ENCODE results near the gene IGSF21. TPM values are rescaled to one million over a fixed set of nuclear protein-coding genes. Genes with fewer than 3 reads are reported as not detected.

IGSF21 gene
- total and polyA plus RNA-seq, 10 of the 15 experiments (the other 5 are each of a cell fraction or from before 2014, with no cell fraction given), result 0.03 to 0.49 TPM; not detected in 8

DNA sequence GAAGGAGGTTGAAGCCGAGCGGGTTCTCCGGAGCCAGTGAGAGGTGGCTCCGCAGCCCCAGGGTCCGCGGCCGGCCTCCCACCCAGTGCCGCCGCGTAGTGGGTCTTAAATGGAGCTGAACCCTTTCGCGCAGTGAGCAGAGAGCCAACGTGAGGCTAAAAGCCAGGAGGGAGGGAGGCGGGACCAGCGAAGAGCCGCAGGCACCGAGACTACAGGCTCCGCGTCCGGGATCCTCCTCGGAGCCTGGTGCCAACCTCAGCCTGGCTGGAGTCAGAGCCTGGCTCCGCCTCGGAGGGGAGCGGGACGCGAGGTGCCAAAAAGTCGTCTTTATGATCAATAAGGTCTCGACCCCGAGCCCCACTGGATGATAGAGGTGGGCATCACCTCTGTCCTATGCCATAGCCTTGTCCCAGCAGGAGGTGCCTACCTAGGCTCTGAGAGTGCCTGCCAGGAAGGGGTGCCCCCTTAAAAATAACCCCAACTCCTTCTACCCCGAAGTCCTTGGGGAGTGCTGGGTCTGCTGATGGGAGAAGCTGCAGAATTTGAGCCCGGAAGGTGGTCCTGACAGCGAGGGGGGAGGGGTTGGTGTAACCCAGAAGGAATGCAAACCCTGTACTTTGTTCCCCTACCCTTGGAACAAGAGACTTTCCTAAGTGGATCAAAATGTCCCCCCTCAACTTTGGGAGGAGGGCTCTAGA, 1.6 kb downstream of the IGSF21 start:
- Histone ChIP-seq H3K27me3 (replicated peaks in 1 of 2; ENCODE audit: control insufficient read depth in 2 of 2, insufficient read depth in 2 of 2, low read length in 1 of 2) (peaks cover 5 to 7% of the 10 kb centered on the region in 2 experiments), H2AFZ (ENCODE audit: control insufficient read depth, low read depth, low read length) (no peak overlapping the region), H3K9me3 (replicated peaks; ENCODE audit: control insufficient read depth, insufficient read depth, low read length) (no peaks in the 10 kb centered on the region), H3K4me2 (ENCODE audit: control insufficient read depth, insufficient read depth) (no peak overlapping the region), H3K36me3 (ENCODE audit: control insufficient read depth in 2 of 2, insufficient read depth in 2 of 2, low read length in 1 of 2) (no peaks in the 10 kb centered on the region), H3K27ac (ENCODE audit: control insufficient read depth, insufficient read depth) (no peak overlapping the region), H3K4me1 (ENCODE audit: control insufficient read depth, insufficient read depth, low read length) (no peaks in the 10 kb centered on the region), H4K20me1 (ENCODE audit: control insufficient read depth, insufficient read depth) (no peaks in the 10 kb centered on the region), H3K4me3 (no peak overlapping the region), H3K79me2 (ENCODE audit: control insufficient read depth, insufficient read depth, low read length) (no peaks in the 10 kb centered on the region), H3K9ac (ENCODE audit: control insufficient read depth, insufficient read depth, low read length) (no peak overlapping the region)
- in situ Hi-C loops (cut with MboI) (no loop called here), intact Hi-C loops (cut with micrococcal nuclease; ENCODE audit: unreplicated experiment) (no loop called here)
- DNase-seq (ENCODE audit: low read depth, low spot score) (no peak), FAIRE-seq (no peak), ATAC-seq (no peak)
- ChIA-PET RAD21 (ENCODE audit: unreplicated experiment) (no interaction called here), SMC1A (ENCODE audit: uncharacterized antibody, unreplicated experiment) (no interaction called here), CTCF (no interaction called here), POLR2A (no interaction called here)
- 25% methylated on average over 28 of the region's 32 CpGs for WGBS (ENCODE audit: insufficient coverage, insufficient replicate concordance, low lambda C conversion rate, missing lambda C conversion rate)
- TF ChIP-seq RELA (IDR thresholded peaks at IDR 0.05; ENCODE audit: borderline replicate concordance, partially characterized antibody) (no peak), PAX8 (IDR thresholded peaks at IDR 0.05) (no peak), ESRRA (IDR thresholded peaks at IDR 0.05; ENCODE audit: low read length) (no peak), MXI1 (IDR thresholded peaks at IDR 0.05; ENCODE audit: low read depth, low read length) (no peak), TCF7 (IDR thresholded peaks at IDR 0.05; ENCODE audit: borderline replicate concordance) (no peak)
- TF ChIP-seq, protein P1, sequence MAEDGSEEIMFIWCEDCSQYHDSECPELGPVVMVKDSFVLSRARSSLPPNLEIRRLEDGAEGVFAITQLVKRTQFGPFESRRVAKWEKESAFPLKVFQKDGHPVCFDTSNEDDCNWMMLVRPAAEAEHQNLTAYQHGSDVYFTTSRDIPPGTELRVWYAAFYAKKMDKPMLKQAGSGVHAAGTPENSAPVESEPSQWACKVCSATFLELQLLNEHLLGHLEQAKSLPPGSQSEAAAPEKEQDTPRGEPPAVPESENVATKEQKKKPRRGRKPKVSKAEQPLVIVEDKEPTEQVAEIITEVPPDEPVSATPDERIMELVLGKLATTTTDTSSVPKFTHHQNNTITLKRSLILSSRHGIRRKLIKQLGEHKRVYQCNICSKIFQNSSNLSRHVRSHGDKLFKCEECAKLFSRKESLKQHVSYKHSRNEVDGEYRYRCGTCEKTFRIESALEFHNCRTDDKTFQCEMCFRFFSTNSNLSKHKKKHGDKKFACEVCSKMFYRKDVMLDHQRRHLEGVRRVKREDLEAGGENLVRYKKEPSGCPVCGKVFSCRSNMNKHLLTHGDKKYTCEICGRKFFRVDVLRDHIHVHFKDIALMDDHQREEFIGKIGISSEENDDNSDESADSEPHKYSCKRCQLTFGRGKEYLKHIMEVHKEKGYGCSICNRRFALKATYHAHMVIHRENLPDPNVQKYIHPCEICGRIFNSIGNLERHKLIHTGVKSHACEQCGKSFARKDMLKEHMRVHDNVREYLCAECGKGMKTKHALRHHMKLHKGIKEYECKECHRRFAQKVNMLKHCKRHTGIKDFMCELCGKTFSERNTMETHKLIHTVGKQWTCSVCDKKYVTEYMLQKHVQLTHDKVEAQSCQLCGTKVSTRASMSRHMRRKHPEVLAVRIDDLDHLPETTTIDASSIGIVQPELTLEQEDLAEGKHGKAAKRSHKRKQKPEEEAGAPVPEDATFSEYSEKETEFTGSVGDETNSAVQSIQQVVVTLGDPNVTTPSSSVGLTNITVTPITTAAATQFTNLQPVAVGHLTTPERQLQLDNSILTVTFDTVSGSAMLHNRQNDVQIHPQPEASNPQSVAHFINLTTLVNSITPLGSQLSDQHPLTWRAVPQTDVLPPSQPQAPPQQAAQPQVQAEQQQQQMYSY (CRISPR knock-in tag; IDR thresholded peaks at IDR 0.05), result no peak
- BruUV-seq (replicated peaks), result no TSS peak

Data from GM12878 (cell line).